GM21528 (cell line): ENCODE results near the gene C1QTNF12.

Source experiments
- ATAC-seq: cut with Tn5 transposase; IDR thresholded peaks from one replicate; pipeline ENCODE4 v1.9.1; 2021; ENCODE audit warnings: mild to moderate bottlenecking, moderate library complexity; ENCODE audit not compliant: unreplicated experiment, low FRiP score

C1QTNF12 gene

GRCh38 chr1:1231400-1232207 lies 14.9 kb downstream of the C1QTNF12 start, which contains the start of gene SDF4:
TSS of gene SDF4 (minus strand) at chr1:1232001. CDS start at chr1:1228772, 3,229 bp downstream.
- ATAC-seq, result peak; percentile 86

GRCh38 chr1:1230656-1231399 lies 15.7 kb downstream of the C1QTNF12 start:
- ATAC-seq, result no peak

- no peak for ATAC-seq
Observed at GRCh38 chr1:1229770-1230169, 16.8 kb downstream of the C1QTNF12 start.

GRCh38 chr1:1228596-1229321 lies 17.8 kb downstream of the C1QTNF12 start:
- ATAC-seq, result no peak

GRCh38 chr1:1228187-1228586 lies 18.3 kb downstream of the C1QTNF12 start:
- no peak for ATAC-seq

GRCh38 chr1:1227386-1227785 lies 19.1 kb downstream of the C1QTNF12 start:
- ATAC-seq, result no peak

- no peak for ATAC-seq
Observed at GRCh38 chr1:1226566-1227362, 19.8 kb downstream of the C1QTNF12 start.

- ATAC-seq, result no peak
Observed at GRCh38 chr1:1225913-1226312, 20.6 kb downstream of the C1QTNF12 start.

- no peak for ATAC-seq
Observed at GRCh38 chr1:1225238-1225845, 21.2 kb downstream of the C1QTNF12 start.

- ATAC-seq, result no peak
Observed at GRCh38 chr1:1223891-1224290, 22.6 kb downstream of the C1QTNF12 start.

- ATAC-seq, result no peak
Observed at GRCh38 chr1:1223321-1223720, 23.2 kb downstream of the C1QTNF12 start.

GRCh38 chr1:1222575-1223225 lies 23.8 kb downstream of the C1QTNF12 start:
- no peak for ATAC-seq

- ATAC-seq, result no peak
Observed at GRCh38 chr1:1221887-1222574, 24.5 kb downstream of the C1QTNF12 start.

- ATAC-seq, result no peak
Observed at GRCh38 chr1:1220197-1220596, 26.3 kb downstream of the C1QTNF12 start.

- no peak for ATAC-seq
Observed at GRCh38 chr1:1219341-1219740, 27.2 kb downstream of the C1QTNF12 start.

GRCh38 chr1:1218524-1219200 lies 27.9 kb downstream of the C1QTNF12 start:
- ATAC-seq, result no peak

GRCh38 chr1:1217621-1218523 lies 28.6 kb downstream of the C1QTNF12 start:
- ATAC-seq, result no peak
